Neuronal stem cell (in vitro differentiated cells): ENCODE results near the gene DPYSL4.
A peak's percentile ranks its signal among the peaks of the same experiment; 100 is the strongest.

Experiments used
- DNase-seq: peaks from one replicate; pipeline ENCODE4 v3.0.0-alpha.2; 2013; ENCODE audit warnings: low spot score
- H2AFZ ChIP-seq: one replicate; pipeline ENCODE4 v1.6.1; 2013; ENCODE audit warnings: mild to moderate bottlenecking, low read length, inconsistent platforms
- H2AK5ac ChIP-seq: 2 replicates; pipeline ENCODE4 v1.6.1; 2013; ENCODE audit warnings: low read depth, mild to moderate bottlenecking, inconsistent platforms, low read length, moderate library complexity, mixed read lengths
- H2BK120ac ChIP-seq: 2 replicates; pipeline ENCODE4 v1.6.1; 2013; ENCODE audit warnings: low read depth, mild to moderate bottlenecking, inconsistent platforms, low read length, moderate library complexity, mixed read lengths
- H2BK12ac ChIP-seq: one replicate; pipeline ENCODE4 v1.6.1; 2013; ENCODE audit warnings: low read length, inconsistent platforms
- H2BK15ac ChIP-seq: 2 replicates; pipeline ENCODE4 v1.6.1; 2013; ENCODE audit warnings: mild to moderate bottlenecking, low read length, inconsistent platforms, mixed read lengths
- H2BK5ac ChIP-seq: one replicate; pipeline ENCODE4 v1.6.1; 2013; ENCODE audit warnings: inconsistent platforms, mild to moderate bottlenecking, low read length, moderate library complexity
- H3K14ac ChIP-seq: one replicate; pipeline ENCODE4 v1.6.1; 2013; ENCODE audit warnings: low read length, inconsistent platforms
- H3K18ac ChIP-seq: 2 replicates; pipeline ENCODE4 v1.6.1; 2013; ENCODE audit warnings: low read length, inconsistent platforms
- H3K23ac ChIP-seq: 2 replicates; pipeline ENCODE4 v1.6.1; 2013; ENCODE audit warnings: low read depth, mild to moderate bottlenecking, mixed read lengths, low read length, inconsistent platforms; ENCODE audit not compliant: poor library complexity
- H3K27ac ChIP-seq: replicated peaks from 3 replicates; pipeline ENCODE4 v1.5.1; 2013; ENCODE audit warnings: low read length, inconsistent platforms
- H3K27me3 ChIP-seq, 3 experiments: 2 replicates each; pipeline ENCODE4 v1.6.1; 2013; ENCODE audit warnings: low read length in 3 of 3, mild to moderate bottlenecking in 2 of 3, inconsistent platforms in 1 of 3, low read depth in 1 of 3, mixed read lengths in 1 of 3, moderate library complexity in 1 of 3; ENCODE audit not compliant: control insufficient read depth in 3 of 3, insufficient read depth in 3 of 3
- H3K36me3 ChIP-seq, 2 donors: replicated peaks in 1 of 2; 2 replicates each; pipeline ENCODE4 v1.6.1; 2013; ENCODE audit warnings: low read length in 2 of 2; ENCODE audit not compliant: control insufficient read depth in 2 of 2, insufficient read depth in 2 of 2
- H3K4ac ChIP-seq: 2 replicates; pipeline ENCODE4 v1.6.1; 2013; ENCODE audit warnings: inconsistent platforms, mild to moderate bottlenecking, low read length, moderate library complexity
- H3K4me1 ChIP-seq, 2 donors: 1 replicate in 1 of 2; 2 replicates in 1 of 2; pipeline ENCODE4 v1.6.1; 2013; ENCODE audit warnings: low read length in 2 of 2, low read depth in 1 of 2; ENCODE audit not compliant: control insufficient read depth in 2 of 2, insufficient read depth in 1 of 2
- H3K4me2 ChIP-seq: one replicate; pipeline ENCODE4 v1.6.1; 2013; ENCODE audit warnings: mild to moderate bottlenecking, low read length, inconsistent platforms; ENCODE audit not compliant: insufficient read depth, poor library complexity, severe bottlenecking
- H3K4me3 ChIP-seq, 2 donors: 2 replicates each; pipeline ENCODE4 v1.5.1; 2013; ENCODE audit warnings: low read length in 2 of 2, mild to moderate bottlenecking in 2 of 2, inconsistent platforms in 1 of 2, moderate library complexity in 1 of 2
- H3K79me1 ChIP-seq: one replicate; pipeline ENCODE4 v1.6.1; 2013; ENCODE audit warnings: low read depth, mild to moderate bottlenecking, inconsistent platforms, low read length, moderate library complexity
- H3K9ac ChIP-seq: one replicate; pipeline ENCODE4 v1.6.1; 2013; ENCODE audit warnings: mild to moderate bottlenecking, low read depth, low read length, inconsistent platforms; ENCODE audit not compliant: poor library complexity
- H3K9me3 ChIP-seq, 2 donors: replicated peaks in 1 of 2; 2 replicates each; pipeline versions ENCODE3 to v1.6.1; 2013; ENCODE audit warnings: low read length in 2 of 2, mild to moderate bottlenecking in 2 of 2, inconsistent platforms in 1 of 2, low read depth in 1 of 2, mixed read lengths in 1 of 2, moderate library complexity in 1 of 2; ENCODE audit not compliant: control insufficient read depth in 2 of 2, insufficient read depth in 1 of 2
- H4K8ac ChIP-seq: one replicate; pipeline ENCODE4 v1.6.1; 2013; ENCODE audit warnings: low read depth, mild to moderate bottlenecking, inconsistent platforms, low read length, moderate library complexity
- H4K91ac ChIP-seq: one replicate; pipeline ENCODE4 v1.6.1; 2013; ENCODE audit warnings: low read length, low read depth, mild to moderate bottlenecking, inconsistent platforms; ENCODE audit not compliant: poor library complexity
- WGBS, 2 donors: extraction: QIAGEN DNeasy Blood & Tissue Kit; methylation state at CpG; one replicate each; pipeline ENCODE4 v1.1.7; 2013; ENCODE audit warnings: missing lambda C conversion rate in 2 of 2, mixed read lengths in 1 of 2; ENCODE audit not compliant: insufficient read length in 2 of 2, insufficient replicate concordance in 1 of 2; ENCODE audit errors: extremely low coverage in 2 of 2; 5-methylcytosine and 5-hydroxymethylcytosine counted together

Gene DPYSL4

GRCh38 chr10:132175907-132176581, 10.7 kb upstream of the DPYSL4 start:
- Histone ChIP-seq H3K36me3 (peaks cover 0 to 2% of the 10 kb centered on the region in 2 donors), H4K8ac (no peak overlapping the region), H3K4ac (no peak overlapping the region), H2BK120ac (no peak overlapping the region), H3K23ac (peak overlapping the region; percentile 58), H2AK5ac (peak overlapping the region; percentile 71), H3K18ac (peak overlapping the region; percentile 72), H3K14ac (peak overlapping the region; percentile 95), H2BK15ac (no peak overlapping the region), H3K27me3 (peaks cover 0 to 40% (median 29%) of the 10 kb centered on the region in 3 experiments), H3K27ac (no peak overlapping the region), H2AFZ (peak overlapping the region; percentile 60), H3K79me1 (no peaks in the 10 kb centered on the region), H3K4me2 (peak overlapping the region; percentile 43), H3K4me1 (peaks cover 14 to 16% of the 10 kb centered on the region in 2 donors), H4K91ac (no peak overlapping the region), H3K9ac (peak overlapping the region; percentile 51), H3K4me3 (peak overlapping the region; percentile 9 to 14), H3K9me3 (peaks cover 0 to 9% of the 10 kb centered on the region in 2 donors), H2BK5ac (no peak overlapping the region), H2BK12ac (no peak overlapping the region)
- DNase-seq = no peak
- WGBS, 2 donors = no CpG with 5 or more reads among the region's 16 CpGs

- H3K27me3 ChIP-seq = peaks cover 0 to 49% (median 30%) of the 10 kb centered on the region in 3 experiments
- H4K91ac ChIP-seq = no peak overlapping the region
- peak overlapping the region; percentile 56 for H3K9ac ChIP-seq
- H3K9me3 ChIP-seq = peaks cover 0 to 9% of the 10 kb centered on the region in 2 donors
- WGBS, 2 donors = no CpG with 5 or more reads among the region's 19 CpGs
- peaks cover 0 to 2% of the 10 kb centered on the region in 2 donors for H3K36me3 ChIP-seq
- H2BK12ac ChIP-seq = no peak overlapping the region
- H2AK5ac ChIP-seq = no peak overlapping the region
- H2BK120ac ChIP-seq = no peak overlapping the region
- no peaks in the 10 kb centered on the region for H3K79me1 ChIP-seq
- no peak overlapping the region for H2BK15ac ChIP-seq
- peaks cover 14 to 16% of the 10 kb centered on the region in 2 donors for H3K4me1 ChIP-seq
- H3K23ac ChIP-seq = no peak overlapping the region
- peak overlapping the region; percentile 43 for H3K4me2 ChIP-seq
- H2BK5ac ChIP-seq = no peak overlapping the region
- H3K4ac ChIP-seq = no peak overlapping the region
- no peak overlapping the region for H3K27ac ChIP-seq
- H4K8ac ChIP-seq = no peak overlapping the region
- no peak overlapping the region for H3K18ac ChIP-seq
- H3K14ac ChIP-seq = peak overlapping the region; percentile 21
- no peak for DNase-seq
- peak overlapping the region; percentile 60 for H2AFZ ChIP-seq
- peak overlapping the region in 1 of 2 donors; percentile 66 for H3K4me3 ChIP-seq
Measured at GRCh38 chr10:132176623-132177500, 9.9 kb upstream of the DPYSL4 start.

DNA sequence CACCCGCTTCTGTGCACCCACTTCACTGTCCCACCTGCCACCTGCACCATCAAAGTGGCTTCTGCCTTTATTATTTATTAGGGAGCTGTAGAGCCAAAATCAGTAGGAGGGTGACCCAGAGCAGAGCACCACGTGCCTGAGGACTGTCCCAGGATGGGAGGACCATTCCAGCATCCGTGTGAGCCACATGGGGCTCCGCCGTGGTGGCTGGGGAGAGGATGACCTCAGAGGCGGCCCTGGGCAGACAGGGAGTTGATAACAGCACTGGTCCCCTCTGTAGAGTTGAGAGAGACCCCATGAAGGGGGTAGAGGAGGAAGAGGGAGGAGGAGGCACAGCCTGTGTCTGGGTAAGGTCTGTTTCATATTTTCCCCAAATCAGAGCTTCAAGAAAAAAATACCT, 8.7 kb upstream of the DPYSL4 start:
- peaks cover 0 to 9% of the 10 kb centered on the region in 2 donors for H3K9me3 ChIP-seq
- peaks cover 14 to 16% of the 10 kb centered on the region in 2 donors for H3K4me1 ChIP-seq
- no peak overlapping the region for H4K91ac ChIP-seq
- H3K18ac ChIP-seq = no peak overlapping the region
- H3K36me3 ChIP-seq = peaks cover 0 to 2% of the 10 kb centered on the region in 2 donors
- no peak overlapping the region for H2BK15ac ChIP-seq
- no peak overlapping the region for H3K27ac ChIP-seq
- no peak overlapping the region for H4K8ac ChIP-seq
- H3K9ac ChIP-seq = no peak overlapping the region
- H3K4me3 ChIP-seq = no peak overlapping the region
- DNase-seq = no peak
- no peak overlapping the region for H2BK5ac ChIP-seq
- no peak overlapping the region for H2BK12ac ChIP-seq
- WGBS, 2 donors = no CpG with 5 or more reads among the region's 6 CpGs
- H3K14ac ChIP-seq = no peak overlapping the region
- H2AK5ac ChIP-seq = no peak overlapping the region
- H3K4ac ChIP-seq = no peak overlapping the region
- H3K27me3 ChIP-seq = peaks cover 0 to 60% (median 42%) of the 10 kb centered on the region in 3 experiments
- no peak overlapping the region for H2AFZ ChIP-seq
- no peak overlapping the region for H3K4me2 ChIP-seq
- H3K79me1 ChIP-seq = no peaks in the 10 kb centered on the region
- H2BK120ac ChIP-seq = no peak overlapping the region
- no peak overlapping the region for H3K23ac ChIP-seq
